ENCODE measurements around the gene QSOX1. TPM values are rescaled to one million over a fixed set of nuclear protein-coding genes. Genes with fewer than 3 reads are reported as not detected.
A peak's percentile ranks its signal among the peaks of the same experiment; 100 is the strongest.
"Not testable (repeated sequence)": the region's sequence is repeated elsewhere in the genome, so short reads cannot be mapped to it uniquely, and the experiment has no call there.

The QSOX1 gene
- total RNA-seq, 1 donor from 2014 or later, result 46.3 TPM

- DNase-seq (ENCODE audit: low spot score) (no peak), ATAC-seq (no peak)
- intact Hi-C loops (cut with DNase I), result no loop called here
Measured at GRCh38 chr1:180198196-180198595, 43.5 kb downstream of the QSOX1 start.

GRCh38 chr1:180198611-180199010, 43.9 kb downstream of the QSOX1 start:
- ATAC-seq (no peak), DNase-seq (ENCODE audit: low spot score) (no peak)
- intact Hi-C loops (cut with DNase I), result no loop called here

- no peak for DNase-seq (ENCODE audit: low spot score)
- intact Hi-C loops (cut with DNase I), result no loop called here
- ATAC-seq, result no peak
Measured at GRCh38 chr1:180199018-180199417, 44.3 kb downstream of the QSOX1 start.

GRCh38 chr1:180201451-180202200, 47.0 kb downstream of the QSOX1 start:
- intact Hi-C loops (cut with DNase I), result no loop called here
- ATAC-seq, result peak; percentile 15
- no peak for DNase-seq (ENCODE audit: low spot score)

GRCh38 chr1:180202588-180202987, 47.9 kb downstream of the QSOX1 start:
- intact Hi-C loops (cut with DNase I); ATAC-seq: not testable (repeated sequence)

GRCh38 chr1:180204231-180204630, 49.6 kb downstream of the QSOX1 start:
- ATAC-seq, result no peak
- DNase-seq (ENCODE audit: low spot score), result no peak
- intact Hi-C loops (cut with DNase I), result no loop called here

More at GRCh38 chr1:180202588-180202987, 47.9 kb downstream of the QSOX1 start:
- DNase-seq (ENCODE audit: low spot score), result not testable (repeated sequence)

GRCh38 chr1:180206581-180206980, 51.9 kb downstream of the QSOX1 start:
- no peak for DNase-seq (ENCODE audit: low spot score)
- intact Hi-C loops (cut with DNase I), result no loop called here
- ATAC-seq, result no peak

- ATAC-seq (no peak), DNase-seq (ENCODE audit: low spot score) (no peak)
- intact Hi-C loops (cut with DNase I), result no loop called here
Measured at GRCh38 chr1:180208264-180208663, 53.6 kb downstream of the QSOX1 start.

- intact Hi-C loops (cut with DNase I), result no loop called here
- no peak for ATAC-seq
- no peak for DNase-seq (ENCODE audit: low spot score)
Measured at GRCh38 chr1:180210008-180210620, 55.4 kb downstream of the QSOX1 start.

- DNase-seq (ENCODE audit: low spot score), result no peak
- no peak for ATAC-seq
- intact Hi-C loops (cut with DNase I), result no loop called here
Measured at GRCh38 chr1:180211156-180211859, 56.6 kb downstream of the QSOX1 start.

- ATAC-seq (no peak), DNase-seq (ENCODE audit: low spot score) (no peak)
- intact Hi-C loops (cut with DNase I), result no loop called here
Measured at GRCh38 chr1:180211860-180212229, 57.2 kb downstream of the QSOX1 start.

GRCh38 chr1:180213401-180214170, 58.9 kb downstream of the QSOX1 start:
- DNase-seq (ENCODE audit: low spot score), result no peak
- intact Hi-C loops (cut with DNase I), result no loop called here
- no peak for ATAC-seq

GRCh38 chr1:180215856-180216625, 61.4 kb downstream of the QSOX1 start:
- DNase-seq (ENCODE audit: low spot score) (peak; percentile 41), ATAC-seq (no peak)
- intact Hi-C loops (cut with DNase I), result no loop called here

- intact Hi-C loops (cut with DNase I), result no loop called here
- peak; percentile 50 for DNase-seq (ENCODE audit: low spot score)
- ATAC-seq, result no peak
Measured at GRCh38 chr1:180217006-180217405, 62.3 kb downstream of the QSOX1 start.

GRCh38 chr1:180218806-180219765, 64.4 kb downstream of the QSOX1 start:
- peak; percentile 41 for DNase-seq (ENCODE audit: low spot score)
- intact Hi-C loops (cut with DNase I), result no loop called here
- no peak for ATAC-seq

GRCh38 chr1:180219776-180220175, 65.1 kb downstream of the QSOX1 start:
- intact Hi-C loops (cut with DNase I), result no loop called here
- DNase-seq (ENCODE audit: low spot score) (no peak), ATAC-seq (no peak)

- DNase-seq (ENCODE audit: low spot score) (no peak), ATAC-seq (no peak)
- intact Hi-C loops (cut with DNase I), result no loop called here
Measured at GRCh38 chr1:180221462-180221861, 66.8 kb downstream of the QSOX1 start.

- no peak for DNase-seq (ENCODE audit: low spot score)
- intact Hi-C loops (cut with DNase I), result no loop called here
- ATAC-seq, result no peak
Measured at GRCh38 chr1:180224902-180225301, 70.2 kb downstream of the QSOX1 start.

All from sciatic nerve (tissue), 2 donors.